DND-41 (cell line): ENCODE measurements around the gene FASN.

ENCODE experiments used
- ATAC-seq: fragments of 200-7000 bp; cut with Tn5 transposase; 3 replicates; pipeline ENCODE4 v1.9.1; 2021; ENCODE audit warnings: low read depth; ENCODE audit not compliant: insufficient read depth
- DNase-seq: peaks from one replicate; pipeline ENCODE4 v3.0.0-alpha.2; 2020
- H2AFZ ChIP-seq: 2 replicates; pipeline ENCODE4 v1.6.0; 2012; ENCODE audit warnings: low read depth, low read length
- H3K27ac ChIP-seq: 2 replicates; pipeline ENCODE4 v1.5.1; 2012; ENCODE audit warnings: low read length, inconsistent platforms
- H3K27me3 ChIP-seq: fragments of 200-600 bp; sonication (generic); 2 replicates; pipeline ENCODE4 v1.6.0; 2012; ENCODE audit warnings: low read length, mild to moderate bottlenecking, inconsistent platforms; ENCODE audit not compliant: insufficient read depth, poor library complexity
- H3K36me3 ChIP-seq: 2 replicates; pipeline ENCODE4 v1.5.1; 2012; ENCODE audit warnings: low read length, inconsistent platforms; ENCODE audit not compliant: insufficient read depth
- H3K4me1 ChIP-seq: 2 replicates; pipeline ENCODE4 v1.5.1; 2012; ENCODE audit warnings: mild to moderate bottlenecking, low read length; ENCODE audit not compliant: insufficient read depth
- H3K4me2 ChIP-seq: 2 replicates; pipeline ENCODE4 v1.6.0; 2012; ENCODE audit warnings: mild to moderate bottlenecking, moderate library complexity, low read length, inconsistent platforms; ENCODE audit not compliant: insufficient read depth
- H3K4me3 ChIP-seq, 2 experiments: fragments of 200-600 bp in 1 of 2; shearing (Covaris generic) in 1 of 2; 2 replicates each; pipeline ENCODE4 v1.5.1; 2012 to 2016; ENCODE audit warnings: inconsistent platforms in 2 of 2, low read length in 2 of 2, mild to moderate bottlenecking in 2 of 2, low read depth in 1 of 2, moderate library complexity in 1 of 2
- H3K79me2 ChIP-seq: 2 replicates; pipeline ENCODE4 v1.6.0; 2012; ENCODE audit warnings: low read length, inconsistent platforms; ENCODE audit not compliant: insufficient read depth
- H3K9ac ChIP-seq: 2 replicates; pipeline ENCODE4 v1.6.0; 2012; ENCODE audit warnings: low read depth, mild to moderate bottlenecking, inconsistent platforms, low read length, moderate library complexity
- H3K9me3 ChIP-seq: 2 replicates; pipeline ENCODE4 v1.5.1; 2012; ENCODE audit warnings: low read length, moderate library complexity, mild to moderate bottlenecking, inconsistent platforms; ENCODE audit not compliant: insufficient read depth, severe bottlenecking
- H4K20me1 ChIP-seq: 2 replicates; pipeline ENCODE4 v1.6.0; 2012; ENCODE audit warnings: low read length; ENCODE audit not compliant: insufficient read depth
- EZH2 ChIP-seq: IDR thresholded peaks from 3 replicates; pipeline ENCODE4 v1.6.1; 2012; ENCODE audit warnings: borderline replicate concordance, low read depth, mild to moderate bottlenecking, moderate library complexity, low read length, inconsistent platforms; ENCODE audit not compliant: severe bottlenecking
- TF ChIP-seq, protein P1 (sequence below): IDR thresholded peaks from 2 replicates; pipeline ENCODE4 v1.5.1; 2012; ENCODE audit warnings: borderline replicate concordance, low read length, moderate library complexity, mild to moderate bottlenecking; ENCODE audit not compliant: poor library complexity, severe bottlenecking; ENCODE audit errors: extremely low read depth

The FASN gene

GRCh38 chr17:82112914-82113311 lies 14.9 kb upstream of the FASN start:
- Histone ChIP-seq H3K4me3 (no peak overlapping the region), H3K4me2 (no peak overlapping the region), H3K9me3 (no peaks in the 10 kb centered on the region), H3K36me3 (peaks cover 20% of the 10 kb centered on the region), H2AFZ (no peak overlapping the region), H3K79me2 (no peaks in the 10 kb centered on the region), H4K20me1 (no peaks in the 10 kb centered on the region), H3K27me3 (no peaks in the 10 kb centered on the region), H3K9ac (no peak overlapping the region), H3K27ac (no peak overlapping the region), H3K4me1 (no peaks in the 10 kb centered on the region)
- ATAC-seq: no peak
- TF ChIP-seq, protein P1, sequence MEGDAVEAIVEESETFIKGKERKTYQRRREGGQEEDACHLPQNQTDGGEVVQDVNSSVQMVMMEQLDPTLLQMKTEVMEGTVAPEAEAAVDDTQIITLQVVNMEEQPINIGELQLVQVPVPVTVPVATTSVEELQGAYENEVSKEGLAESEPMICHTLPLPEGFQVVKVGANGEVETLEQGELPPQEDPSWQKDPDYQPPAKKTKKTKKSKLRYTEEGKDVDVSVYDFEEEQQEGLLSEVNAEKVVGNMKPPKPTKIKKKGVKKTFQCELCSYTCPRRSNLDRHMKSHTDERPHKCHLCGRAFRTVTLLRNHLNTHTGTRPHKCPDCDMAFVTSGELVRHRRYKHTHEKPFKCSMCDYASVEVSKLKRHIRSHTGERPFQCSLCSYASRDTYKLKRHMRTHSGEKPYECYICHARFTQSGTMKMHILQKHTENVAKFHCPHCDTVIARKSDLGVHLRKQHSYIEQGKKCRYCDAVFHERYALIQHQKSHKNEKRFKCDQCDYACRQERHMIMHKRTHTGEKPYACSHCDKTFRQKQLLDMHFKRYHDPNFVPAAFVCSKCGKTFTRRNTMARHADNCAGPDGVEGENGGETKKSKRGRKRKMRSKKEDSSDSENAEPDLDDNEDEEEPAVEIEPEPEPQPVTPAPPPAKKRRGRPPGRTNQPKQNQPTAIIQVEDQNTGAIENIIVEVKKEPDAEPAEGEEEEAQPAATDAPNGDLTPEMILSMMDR: no peak
- no peak for TF ChIP-seq EZH2
- no peak for DNase-seq

DNA sequence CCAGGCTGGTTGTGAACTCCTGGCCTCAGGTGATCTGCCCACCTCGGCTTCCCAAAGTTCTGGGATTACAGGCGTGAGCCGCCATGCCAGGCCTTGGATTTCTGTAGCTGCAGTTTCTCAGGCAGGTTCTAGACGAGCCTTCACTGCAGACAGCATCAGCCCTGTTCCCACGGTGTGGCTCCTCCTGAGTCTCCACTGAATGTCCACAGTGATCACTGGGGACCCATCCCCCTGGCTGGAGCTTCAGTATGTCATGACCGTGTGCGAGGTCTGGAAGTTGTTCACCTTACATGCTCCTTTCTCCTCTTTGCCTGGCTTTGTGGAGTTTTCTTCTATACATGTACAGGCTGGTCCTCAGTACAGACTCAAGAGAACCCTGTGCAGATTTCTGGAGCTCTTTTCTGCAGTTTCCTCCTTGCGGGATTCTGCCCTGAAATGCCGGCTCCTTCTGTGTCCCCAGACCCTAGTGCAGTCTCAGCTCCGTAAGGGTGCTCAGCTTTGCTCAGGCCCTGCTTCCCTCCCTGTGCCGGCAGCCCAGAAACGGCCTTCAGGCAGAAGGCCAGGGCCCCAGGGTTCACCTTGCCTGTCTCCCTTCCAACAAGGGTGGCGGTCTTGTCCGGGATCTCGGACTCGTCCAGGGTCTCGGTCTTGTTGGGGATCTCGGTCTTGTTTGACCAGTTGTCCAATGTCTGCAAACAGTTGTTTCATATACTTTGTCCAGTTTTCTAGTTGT lies 14.3 kb upstream of the FASN start:
- no peak overlapping the region for H3K9ac ChIP-seq
- DNase-seq (no peak), ATAC-seq (no peak)
- no peaks in the 10 kb centered on the region for H3K9me3 ChIP-seq
- no peak overlapping the region for H3K4me3 ChIP-seq
- H3K4me2 ChIP-seq: no peak overlapping the region
- H3K4me1 ChIP-seq: 0 out of 2 replicates have a peak, but pooled peaks cover 3% of the 10 kb centered on the region
- H3K27ac ChIP-seq: no peak overlapping the region
- no peaks in the 10 kb centered on the region for H3K79me2 ChIP-seq
- peaks cover 25% of the 10 kb centered on the region for H3K36me3 ChIP-seq
- H3K27me3 ChIP-seq: no peaks in the 10 kb centered on the region
- H4K20me1 ChIP-seq: no peaks in the 10 kb centered on the region
- no peak for TF ChIP-seq EZH2
- TF ChIP-seq, protein P1: no peak
- H2AFZ ChIP-seq: no peak overlapping the region

DNA sequence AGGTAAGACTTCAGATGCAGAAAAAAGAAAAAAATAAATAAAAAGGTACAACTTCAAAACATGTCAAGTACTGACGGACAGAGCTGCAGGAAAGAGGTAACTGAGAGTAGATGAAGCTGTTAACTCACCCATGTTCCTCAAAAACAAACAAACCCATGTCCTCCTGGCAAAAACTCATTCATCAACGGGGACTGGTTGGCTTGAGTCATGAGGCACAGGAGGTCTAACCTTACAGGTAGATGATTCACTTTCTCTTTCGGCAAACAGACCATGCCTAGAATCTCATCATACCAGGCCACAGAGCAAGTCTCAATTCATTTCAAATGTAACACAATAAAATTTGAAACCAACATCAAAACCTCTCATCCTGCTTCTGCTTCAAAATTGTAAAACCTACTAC lies 12.3 kb upstream of the FASN start:
- Histone ChIP-seq H3K9ac (no peak overlapping the region), H3K27me3 (no peaks in the 10 kb centered on the region), H3K9me3 (no peaks in the 10 kb centered on the region), H3K4me2 (no peak overlapping the region), H3K27ac (no peak overlapping the region), H3K4me1 (peaks cover 24% of the 10 kb centered on the region), H4K20me1 (no peaks in the 10 kb centered on the region), H2AFZ (no peak overlapping the region), H3K4me3 (no peak overlapping the region), H3K79me2 (peaks cover 8% of the 10 kb centered on the region), H3K36me3 (peaks cover 25% of the 10 kb centered on the region)
- TF ChIP-seq, protein P1: no peak
- no peak for TF ChIP-seq EZH2
- DNase-seq (no peak), ATAC-seq (no peak)
